ENCODE measurements around the gene GRID1. TPM values are rescaled to one million over a fixed set of nuclear protein-coding genes. Genes with fewer than 3 reads are reported as not detected.

Gene GRID1
- total RNA-seq, 1 experiment from 2014 or later, result 0.17 TPM

GRCh38 chr10:86169506-86170254 lies 196.9 kb downstream of the GRID1 start:
- DNase-seq (ENCODE audit: low spot score), result no peak
- in situ Hi-C loops (cut with HindIII; ENCODE audit: low sequenced_read_pairs), result no loop called here

- in situ Hi-C loops (cut with HindIII; ENCODE audit: low sequenced_read_pairs), result no loop called here
Observed at GRCh38 chr10:86169066-86169465, 197.5 kb downstream of the GRID1 start.

GRCh38 chr10:86168256-86168655 lies 198.3 kb downstream of the GRID1 start:
- DNase-seq (ENCODE audit: low spot score), result no peak
- in situ Hi-C loops (cut with HindIII; ENCODE audit: low sequenced_read_pairs), result no loop called here

More at GRCh38 chr10:86169066-86169465, 197.5 kb downstream of the GRID1 start:
- DNase-seq (ENCODE audit: low spot score), result no peak

- no peak for DNase-seq (ENCODE audit: low spot score)
- in situ Hi-C loops (cut with HindIII; ENCODE audit: low sequenced_read_pairs), result no loop called here
Observed at GRCh38 chr10:86167762-86168128, 198.8 kb downstream of the GRID1 start.

- DNase-seq (ENCODE audit: low spot score), result no peak
- in situ Hi-C loops (cut with HindIII; ENCODE audit: low sequenced_read_pairs), result no loop called here
Observed at GRCh38 chr10:86167121-86167761, 199.4 kb downstream of the GRID1 start.

GRCh38 chr10:86165666-86166065 lies 200.9 kb downstream of the GRID1 start:
- no peak for DNase-seq (ENCODE audit: low spot score)
- in situ Hi-C loops (cut with HindIII; ENCODE audit: low sequenced_read_pairs), result no loop called here

- in situ Hi-C loops (cut with HindIII; ENCODE audit: low sequenced_read_pairs), result no loop called here
- no peak for DNase-seq (ENCODE audit: low spot score)
Observed at GRCh38 chr10:86164960-86165630, 201.5 kb downstream of the GRID1 start.

GRCh38 chr10:86164174-86164774 lies 202.3 kb downstream of the GRID1 start:
- no peak for DNase-seq (ENCODE audit: low spot score)
- in situ Hi-C loops (cut with HindIII; ENCODE audit: low sequenced_read_pairs), result no loop called here

GRCh38 chr10:86163522-86164173 lies 202.9 kb downstream of the GRID1 start:
- in situ Hi-C loops (cut with HindIII; ENCODE audit: low sequenced_read_pairs), result no loop called here
- DNase-seq (ENCODE audit: low spot score), result no peak

GRCh38 chr10:86162696-86163400 lies 203.7 kb downstream of the GRID1 start:
- in situ Hi-C loops (cut with HindIII; ENCODE audit: low sequenced_read_pairs), result no loop called here
- DNase-seq (ENCODE audit: low spot score), result no peak

- in situ Hi-C loops (cut with HindIII; ENCODE audit: low sequenced_read_pairs), result no loop called here
Observed at GRCh38 chr10:86162036-86162435, 204.6 kb downstream of the GRID1 start.

GRCh38 chr10:86160890-86161585 lies 205.6 kb downstream of the GRID1 start:
- DNase-seq (ENCODE audit: low spot score), result no peak
- in situ Hi-C loops (cut with HindIII; ENCODE audit: low sequenced_read_pairs), result no loop called here

More at GRCh38 chr10:86162036-86162435, 204.6 kb downstream of the GRID1 start:
- no peak for DNase-seq (ENCODE audit: low spot score)

- in situ Hi-C loops (cut with HindIII; ENCODE audit: low sequenced_read_pairs), result no loop called here
- no peak for DNase-seq (ENCODE audit: low spot score)
Observed at GRCh38 chr10:86159797-86160196, 206.8 kb downstream of the GRID1 start.

GRCh38 chr10:86155054-86155921 lies 211.3 kb downstream of the GRID1 start:
- DNase-seq (ENCODE audit: low spot score), result no peak
- in situ Hi-C loops (cut with HindIII; ENCODE audit: low sequenced_read_pairs), result no loop called here

GRCh38 chr10:86153751-86154150 lies 212.8 kb downstream of the GRID1 start:
- in situ Hi-C loops (cut with HindIII; ENCODE audit: low sequenced_read_pairs), result no loop called here
- DNase-seq (ENCODE audit: low spot score), result no peak

GRCh38 chr10:86152911-86153310 lies 213.7 kb downstream of the GRID1 start:
- no peak for DNase-seq (ENCODE audit: low spot score)
- in situ Hi-C loops (cut with HindIII; ENCODE audit: low sequenced_read_pairs), result no loop called here

GRCh38 chr10:86152354-86152753 lies 214.2 kb downstream of the GRID1 start:
- no peak for DNase-seq (ENCODE audit: low spot score)

More at GRCh38 chr10:86152354-86152753, 214.2 kb downstream of the GRID1 start:
- in situ Hi-C loops (cut with HindIII; ENCODE audit: low sequenced_read_pairs), result no loop called here

Measured in G401 (cell line).